SK-N-MC (cell line): ENCODE results near the gene ANGPTL8.

Source experiments
- EZH2 ChIP-seq: fragments of 200-600 bp; sonication (generic); IDR thresholded peaks from one replicate; pipeline ENCODE4 v1.6.1; 2017; ENCODE audit warnings: antibody characterized with exemption
- POLR2AphosphoS5 ChIP-seq: IDR thresholded peaks from 2 replicates; pipeline ENCODE4 v1.6.1; 2012; ENCODE audit warnings: mild to moderate bottlenecking, low read depth, low read length, borderline replicate concordance

DNA sequence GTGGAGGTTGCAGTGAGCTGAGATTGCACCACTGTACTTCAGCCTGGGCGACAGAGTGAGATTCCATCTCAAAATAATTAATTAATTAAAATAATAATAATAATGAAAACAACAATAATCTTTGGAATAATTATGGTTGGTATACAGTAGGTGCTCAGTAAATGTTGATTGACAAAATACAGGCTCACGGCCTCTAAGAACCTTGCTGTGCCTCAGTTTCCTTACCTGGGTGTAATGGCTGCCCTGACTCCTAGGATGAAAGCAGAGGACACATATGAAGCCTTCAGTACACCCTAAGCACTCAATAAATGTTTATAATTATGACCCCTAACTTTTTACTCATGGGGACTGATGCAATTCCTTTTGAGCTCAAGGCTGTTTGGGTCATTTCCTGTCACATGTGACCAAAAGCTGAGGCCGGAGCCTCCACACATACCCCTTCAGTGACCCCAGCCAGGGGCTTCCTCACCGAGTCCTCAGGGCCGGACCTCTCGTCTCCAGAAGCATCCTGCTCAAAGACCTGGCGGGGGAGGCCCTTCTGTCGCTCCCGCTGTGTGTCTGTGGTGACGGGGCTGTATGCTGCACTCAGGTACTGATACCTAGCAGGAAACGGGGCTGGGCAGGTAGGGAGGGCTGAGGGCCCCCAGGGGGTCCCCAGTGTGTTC is 12.4 kb downstream of the ANGPTL8 start:
- TF ChIP-seq POLR2AphosphoS5 (no peak), EZH2 (no peak)
